SU-DHL-6 (cell line): ENCODE data around the gene VPS9D1.

Experiments
- H2AFZ ChIP-seq: fragments of 200-600 bp; sonication (generic); 2 replicates; pipeline ENCODE4 v1.6.1; 2014; ENCODE audit warnings: low read depth, mild to moderate bottlenecking, moderate library complexity, mixed read lengths, antibody characterized with exemption, low read length; ENCODE audit not compliant: severe bottlenecking
- H3F3A ChIP-seq: fragments of 200-600 bp; shearing (Covaris generic); 2 replicates; pipeline ENCODE4 v1.6.0; 2016; ENCODE audit warnings: antibody characterized with exemption, mild to moderate bottlenecking; ENCODE audit not compliant: insufficient read depth
- H3K27ac ChIP-seq: fragments of 200-600 bp; sonication (generic); 2 replicates; pipeline ENCODE4 v1.5.1; 2016; ENCODE audit warnings: low read depth, mild to moderate bottlenecking, low read length, moderate library complexity, mixed read lengths
- H3K27me3 ChIP-seq: fragments of 200-600 bp; sonication (generic), shearing (Covaris generic); 2 replicates; pipeline ENCODE4 v1.6.0; 2014; ENCODE audit warnings: mild to moderate bottlenecking, low read length
- H3K36me3 ChIP-seq: fragments of 200-600 bp; sonication (generic); 2 replicates; pipeline ENCODE4 v1.6.1; 2014; ENCODE audit warnings: mild to moderate bottlenecking, low read length, mixed read lengths
- H3K4me2 ChIP-seq: fragments of 300-600, 200-600 bp; shearing (Covaris generic), sonication (generic); 2 replicates; pipeline ENCODE4 v1.6.0; 2014; ENCODE audit warnings: low read length, low read depth, mild to moderate bottlenecking; ENCODE audit not compliant: poor library complexity, severe bottlenecking
- H3K4me3 ChIP-seq: fragments of 200-600 bp; sonication (generic); 2 replicates; pipeline ENCODE4 v1.5.1; 2014; ENCODE audit warnings: antibody characterized with exemption, low read length, mild to moderate bottlenecking, mixed read lengths; ENCODE audit not compliant: insufficient read depth, poor library complexity, severe bottlenecking
- H3K79me2 ChIP-seq: fragments of 200-600 bp; sonication (generic); 2 replicates; pipeline ENCODE4 v1.6.1; 2014; ENCODE audit warnings: mild to moderate bottlenecking, low read length, moderate library complexity; ENCODE audit not compliant: insufficient read depth
- H3K9ac ChIP-seq: fragments of 200-600 bp; sonication (generic); 2 replicates; pipeline ENCODE4 v1.7.0; 2014; ENCODE audit warnings: mild to moderate bottlenecking, low read length
- H3K9me2 ChIP-seq: fragments of 200-600 bp; sonication (generic); replicated peaks from 2 replicates; pipeline ENCODE4 v1.6.1; 2014; ENCODE audit warnings: low read length; ENCODE audit not compliant: insufficient read depth
- H3K9me3 ChIP-seq: fragments of 200-600 bp; sonication (generic); 2 replicates; pipeline ENCODE4 v1.6.1; 2014; ENCODE audit warnings: low read length, mixed read lengths; ENCODE audit not compliant: insufficient read depth
- H4K20me1 ChIP-seq: fragments of 200-600 bp; sonication (generic); 2 replicates; pipeline ENCODE4 v1.6.1; 2014; ENCODE audit warnings: low read depth, mild to moderate bottlenecking, antibody characterized with exemption, low read length, moderate library complexity, mixed read lengths
- EZH2phosphoT487 ChIP-seq: fragments of 200-600 bp; sonication (generic), shearing (Covaris generic); conservative IDR thresholded peaks from 2 replicates; pipeline ENCODE4 v1.6.1; 2018; ENCODE audit warnings: mild to moderate bottlenecking, antibody characterized with exemption, low read length, moderate library complexity, mixed read lengths
- TF ChIP-seq, protein P1 (sequence below): fragments of 200-600 bp; sonication (generic); IDR thresholded peaks from one replicate; pipeline ENCODE4 v1.5.1; 2017; ENCODE audit warnings: antibody characterized with exemption, mild to moderate bottlenecking, low read length, moderate library complexity; ENCODE audit not compliant: insufficient read depth, poor library complexity, severe bottlenecking

VPS9D1 gene

DNA sequence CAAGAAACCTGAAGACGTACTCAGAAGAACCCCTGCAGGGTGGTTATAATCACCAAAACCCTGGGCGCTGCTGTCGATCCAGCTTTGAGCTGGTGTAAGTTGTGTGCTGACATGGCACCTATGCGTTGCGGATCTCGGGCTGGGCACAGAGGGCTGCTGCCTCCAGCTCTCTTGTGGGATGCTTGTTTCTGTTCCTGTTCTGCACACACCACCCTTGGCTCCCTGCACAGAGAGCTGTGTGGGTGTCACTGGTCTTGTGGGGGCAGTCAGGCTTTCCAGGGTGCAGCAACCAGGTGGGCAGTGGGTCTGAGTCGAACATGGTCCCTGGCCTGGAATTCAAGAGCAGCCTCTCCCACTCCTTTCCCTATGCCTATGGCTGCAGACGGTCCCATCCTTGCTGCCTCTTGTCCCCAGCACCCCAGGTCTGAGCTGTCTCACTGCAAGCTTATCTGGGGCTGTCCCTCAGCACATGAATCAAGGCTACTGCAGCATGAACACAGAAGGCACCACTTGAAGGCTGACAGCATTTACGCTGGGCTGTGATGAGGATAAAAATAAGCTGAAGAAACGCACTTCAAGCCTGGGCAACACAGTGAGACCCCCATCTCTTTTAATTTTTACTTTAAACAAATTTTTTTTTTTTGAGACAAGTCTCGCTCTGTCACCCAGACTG is 20.8 kb upstream of the VPS9D1 start:
- TF ChIP-seq, protein P1, sequence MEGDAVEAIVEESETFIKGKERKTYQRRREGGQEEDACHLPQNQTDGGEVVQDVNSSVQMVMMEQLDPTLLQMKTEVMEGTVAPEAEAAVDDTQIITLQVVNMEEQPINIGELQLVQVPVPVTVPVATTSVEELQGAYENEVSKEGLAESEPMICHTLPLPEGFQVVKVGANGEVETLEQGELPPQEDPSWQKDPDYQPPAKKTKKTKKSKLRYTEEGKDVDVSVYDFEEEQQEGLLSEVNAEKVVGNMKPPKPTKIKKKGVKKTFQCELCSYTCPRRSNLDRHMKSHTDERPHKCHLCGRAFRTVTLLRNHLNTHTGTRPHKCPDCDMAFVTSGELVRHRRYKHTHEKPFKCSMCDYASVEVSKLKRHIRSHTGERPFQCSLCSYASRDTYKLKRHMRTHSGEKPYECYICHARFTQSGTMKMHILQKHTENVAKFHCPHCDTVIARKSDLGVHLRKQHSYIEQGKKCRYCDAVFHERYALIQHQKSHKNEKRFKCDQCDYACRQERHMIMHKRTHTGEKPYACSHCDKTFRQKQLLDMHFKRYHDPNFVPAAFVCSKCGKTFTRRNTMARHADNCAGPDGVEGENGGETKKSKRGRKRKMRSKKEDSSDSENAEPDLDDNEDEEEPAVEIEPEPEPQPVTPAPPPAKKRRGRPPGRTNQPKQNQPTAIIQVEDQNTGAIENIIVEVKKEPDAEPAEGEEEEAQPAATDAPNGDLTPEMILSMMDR, result no peak
- TF ChIP-seq EZH2phosphoT487, result no peak
- H3F3A ChIP-seq, result peaks cover 12% of the 10 kb centered on the region
- H3K9ac ChIP-seq, result no peak overlapping the region
- no peaks in the 10 kb centered on the region for H4K20me1 ChIP-seq
- H2AFZ ChIP-seq, result no peak overlapping the region
- no peaks in the 10 kb centered on the region for H3K79me2 ChIP-seq
- no peak overlapping the region for H3K27ac ChIP-seq
- no peaks in the 10 kb centered on the region for H3K27me3 ChIP-seq
- H3K9me3 ChIP-seq, result no peaks in the 10 kb centered on the region
- no peak overlapping the region for H3K4me3 ChIP-seq
- H3K36me3 ChIP-seq, result peaks cover 17% of the 10 kb centered on the region; the same call in 1 of the 2 replicates
- H3K4me2 ChIP-seq, result no peak overlapping the region
- no peaks in the 10 kb centered on the region for H3K9me2 ChIP-seq

DNA sequence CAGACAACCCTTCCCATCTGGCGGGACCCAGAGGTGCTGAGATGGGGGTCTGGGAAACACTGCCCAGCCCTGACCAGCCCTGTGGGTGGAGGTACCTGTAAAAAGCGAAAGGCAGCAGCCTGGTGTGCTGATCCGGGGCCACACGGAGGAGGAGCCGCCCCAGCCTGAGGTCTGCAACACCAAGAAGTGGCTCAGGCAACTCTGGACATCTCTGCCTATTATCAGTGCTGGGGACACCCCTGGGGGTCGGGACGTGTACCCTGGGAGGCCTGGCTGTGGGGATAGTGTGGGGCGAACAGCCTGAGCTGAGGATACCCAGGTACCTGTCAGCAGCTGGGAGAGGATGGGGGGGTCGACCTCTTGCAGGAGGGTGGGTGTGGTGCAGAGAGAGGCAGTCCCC is 18.7 kb upstream of the VPS9D1 start:
- Histone ChIP-seq H2AFZ (no peak overlapping the region), H3K4me3 (no peak overlapping the region), H3K79me2 (no peaks in the 10 kb centered on the region), H3K27me3 (no peaks in the 10 kb centered on the region), H3K36me3 (peaks cover 14% of the 10 kb centered on the region; the same call in 1 of the 2 replicates), H3K27ac (no peak overlapping the region), H3K9me3 (no peaks in the 10 kb centered on the region), H3K9ac (no peak overlapping the region), H4K20me1 (0 out of 2 replicates have a peak, but pooled peaks cover 2% of the 10 kb centered on the region), H3K9me2 (no peaks in the 10 kb centered on the region), H3F3A (peaks cover 12% of the 10 kb centered on the region), H3K4me2 (no peak overlapping the region)
- TF ChIP-seq EZH2phosphoT487, result no peak
- TF ChIP-seq, protein P1, result no peak

DNA sequence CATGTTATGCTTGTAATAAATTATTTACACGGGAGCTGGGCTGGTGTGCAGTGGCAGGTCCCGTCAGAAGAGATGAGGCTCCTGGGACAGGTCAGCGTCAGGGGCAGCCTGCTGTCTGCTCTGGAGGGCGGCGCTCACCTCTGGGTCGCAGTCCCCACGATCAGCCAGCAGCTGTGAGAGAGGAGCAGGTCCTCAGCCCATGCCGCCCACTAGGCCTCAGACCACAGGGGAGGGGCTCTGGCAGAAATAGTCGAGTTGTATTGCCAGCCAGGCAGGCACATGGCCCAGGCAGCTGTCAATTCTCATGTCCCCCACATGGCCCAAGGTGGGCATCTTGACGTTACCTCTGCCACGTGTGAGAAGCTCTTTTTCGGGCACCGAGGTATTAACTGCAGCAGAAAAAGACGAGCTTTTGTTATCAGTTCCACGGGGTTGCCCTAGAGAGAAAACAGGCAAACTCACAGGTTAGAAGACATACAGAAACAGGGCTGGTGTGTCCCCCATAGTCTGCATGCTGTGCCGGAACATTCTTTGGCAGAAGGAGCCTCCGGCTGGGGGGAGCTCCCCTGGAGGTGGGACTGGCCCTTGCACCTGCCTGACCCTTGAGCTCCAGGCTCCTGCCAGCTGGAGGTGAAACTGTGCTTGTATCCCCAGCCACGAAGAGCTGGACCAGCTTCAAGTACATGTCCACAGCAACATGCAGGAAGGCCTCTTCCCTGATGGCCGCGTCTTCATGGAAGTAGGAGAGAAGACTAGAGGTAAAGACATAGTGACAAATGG is 18.0 kb upstream of the VPS9D1 start:
- Histone ChIP-seq H3K9ac (no peak overlapping the region), H2AFZ (no peak overlapping the region), H3K27me3 (no peaks in the 10 kb centered on the region), H3K4me3 (no peak overlapping the region), H3K79me2 (no peaks in the 10 kb centered on the region), H3K27ac (no peak overlapping the region), H4K20me1 (0 out of 2 replicates have a peak, but pooled peaks cover 2% of the 10 kb centered on the region), H3K9me3 (no peaks in the 10 kb centered on the region), H3K4me2 (no peak overlapping the region), H3K9me2 (no peaks in the 10 kb centered on the region), H3F3A (peaks cover 12% of the 10 kb centered on the region), H3K36me3 (peaks cover 14% of the 10 kb centered on the region; the same call in 1 of the 2 replicates)
- no peak for TF ChIP-seq EZH2phosphoT487
- TF ChIP-seq, protein P1, result no peak
